GM12892 (cell line): ENCODE measurements around the gene PRKCQ.

ENCODE experiments used
- POLR2A ChIP-seq: IDR thresholded peaks from 2 replicates; pipeline ENCODE4 v1.6.1; 2011; ENCODE audit warnings: low read depth, low read length, control low read depth
- POLR2AphosphoS5 ChIP-seq: IDR thresholded peaks from 2 replicates; pipeline ENCODE4 v1.6.1; 2011; ENCODE audit warnings: low read depth, low read length, control low read depth
- TAF1 ChIP-seq: IDR thresholded peaks from 2 replicates; pipeline ENCODE4 v1.6.1; 2011; ENCODE audit warnings: low read depth, mild to moderate bottlenecking, control low read depth, low read length, borderline replicate concordance

- TF ChIP-seq TAF1 (no peak), POLR2AphosphoS5 (no peak), POLR2A (no peak)
Observed at GRCh38 chr10:6407034-6407721, 172.9 kb downstream of the PRKCQ start.
